GM12878 (cell line): ENCODE results near the gene KIAA1671. TPM values are rescaled to one million over a fixed set of nuclear protein-coding genes. Genes with fewer than 3 reads are reported as not detected.

Experiments
- ATAC-seq: fragments of 200-7000 bp; cut with Tn5 transposase; 3 replicates; pipeline ENCODE4 v1.9.1; 2020; ENCODE audit warnings: mild to moderate bottlenecking, moderate library complexity
- BruUV-seq: library from RNA; stranded (reverse); fragments of 400-500 nt; replicated peaks from 2 replicates; lab custom pipeline; 2021; lab: Mats Ljungman, UMichigan
- CTCF ChIA-PET: fragments of 300-600 bp; sonication (Branson Sonifier 250); formaldehyde crosslinking; extraction: SDS; loops from one replicate; lab custom pipeline; 2021; ENCODE audit warnings: inconsistent platforms; lab: Yijun Ruan, JAX
- POLR2A ChIA-PET: fragments of 350-600 bp; formaldehyde crosslinking; extraction: SDS; loops from one replicate; lab custom pipeline; 2021; ENCODE audit warnings: inconsistent platforms; lab: Charles Lee
- RAD21 ChIA-PET: fragments of 300-600 bp; sonication (Branson Sonifier 250); formaldehyde crosslinking; loops from one replicate; lab custom pipeline; 2023; ENCODE audit warnings: antibody characterized with exemption; ENCODE audit not compliant: unreplicated experiment; lab: Charles Lee
- SMC1A ChIA-PET: fragments of 300-600 bp; sonication (Branson Sonifier 250); formaldehyde crosslinking; loops from one replicate; lab custom pipeline; 2023; ENCODE audit not compliant: unreplicated experiment, uncharacterized antibody; lab: Charles Lee
- DNase-seq: peaks from one replicate; pipeline ENCODE4 v3.0.0-alpha.2; 2011; ENCODE audit warnings: low read depth, low spot score
- FAIRE-seq: peaks from 3 replicates; lab custom pipeline; 2011; peaks lifted over from hg19 to GRCh38; lab: Jason Lieb, UNC
- H2AFZ ChIP-seq: 2 replicates; pipeline ENCODE4 v1.6.0; 2011; ENCODE audit warnings: low read depth, low read length, control low read depth; ENCODE audit not compliant: control insufficient read depth
- H3K27ac ChIP-seq: 2 replicates; pipeline ENCODE4 v1.5.1; 2011; ENCODE audit warnings: control low read depth; ENCODE audit not compliant: control insufficient read depth, insufficient read depth
- H3K27me3 ChIP-seq, 2 experiments: replicated peaks in 1 of 2; 2 replicates each; pipeline versions ENCODE4 v1.6.0 to v1.6.1; 2011; ENCODE audit warnings: low read length in 1 of 2; ENCODE audit not compliant: control insufficient read depth in 2 of 2, insufficient read depth in 2 of 2
- H3K36me3 ChIP-seq, 2 experiments: 2 replicates each; pipeline ENCODE4 v1.5.1; 2011; ENCODE audit warnings: low read length in 1 of 2; ENCODE audit not compliant: control insufficient read depth in 2 of 2, insufficient read depth in 2 of 2
- H3K4me1 ChIP-seq: 2 replicates; pipeline ENCODE4 v1.6.1; 2011; ENCODE audit warnings: mild to moderate bottlenecking, low read length, moderate library complexity, mixed read lengths; ENCODE audit not compliant: control insufficient read depth, insufficient read depth
- H3K4me2 ChIP-seq: 2 replicates; pipeline ENCODE4 v1.6.0; 2011; ENCODE audit warnings: control low read depth; ENCODE audit not compliant: control insufficient read depth, insufficient read depth
- H3K4me3 ChIP-seq: fragments of 200-600 bp; sonication (generic); 2 replicates; pipeline ENCODE4 v1.5.1; 2016
- H3K79me2 ChIP-seq: 2 replicates; pipeline ENCODE4 v1.6.0; 2011; ENCODE audit warnings: low read length; ENCODE audit not compliant: control insufficient read depth, insufficient read depth
- H3K9ac ChIP-seq: 2 replicates; pipeline ENCODE4 v1.8.0; 2011; ENCODE audit warnings: low read length, control low read depth, mixed read lengths; ENCODE audit not compliant: control insufficient read depth, insufficient read depth
- H3K9me3 ChIP-seq: replicated peaks from 3 replicates; pipeline ENCODE4 v1.5.1; 2011; ENCODE audit warnings: mild to moderate bottlenecking, low read length; ENCODE audit not compliant: control insufficient read depth, insufficient read depth
- H4K20me1 ChIP-seq: 2 replicates; pipeline ENCODE4 v1.6.0; 2011; ENCODE audit not compliant: control insufficient read depth, insufficient read depth
- BCL11A ChIP-seq: IDR thresholded peaks from 2 replicates; pipeline ENCODE4 v1.6.1; 2011; ENCODE audit warnings: low read depth, low read length
- CBX5 ChIP-seq: sonication (generic); IDR thresholded peaks from 2 replicates; pipeline ENCODE4 v1.6.1; 2016; ENCODE audit warnings: low read depth, moderate library complexity, mild to moderate bottlenecking, inconsistent platforms
- CUX1 ChIP-seq: IDR thresholded peaks from 2 replicates; pipeline ENCODE4 v1.6.1; 2012; ENCODE audit warnings: improper control_type of control experiment, low read depth, low read length; ENCODE audit not compliant: insufficient replicate concordance
- EP300 ChIP-seq, 2 experiments: fragments of 150-350 bp in 1 of 2; IDR thresholded peaks; 2 replicates each; pipeline ENCODE4 v1.6.1; 2011 to 2012; ENCODE audit warnings: low read depth in 2 of 2, low read length in 2 of 2, borderline replicate concordance in 1 of 2, improper control_type of control experiment in 1 of 2, inconsistent platforms in 1 of 2; ENCODE audit not compliant: control insufficient read depth in 1 of 2
- FOXK2 ChIP-seq: fragments of 450-650 bp; IDR thresholded peaks from 2 replicates; pipeline ENCODE4 v1.6.1; 2017; ENCODE audit warnings: mild to moderate bottlenecking, moderate library complexity
- MYC ChIP-seq: IDR thresholded peaks from 2 replicates; pipeline ENCODE4 v1.6.1; 2011; ENCODE audit warnings: mild to moderate bottlenecking, low read length, moderate library complexity, inconsistent platforms; ENCODE audit not compliant: insufficient read depth, insufficient replicate concordance, insufficient read length, severe bottlenecking
- PAX5 ChIP-seq: IDR thresholded peaks from 2 replicates; pipeline ENCODE4 v1.6.1; 2011; ENCODE audit warnings: low read depth, low read length, borderline replicate concordance
- PBX3 ChIP-seq: IDR thresholded peaks from 2 replicates; pipeline ENCODE4 v1.6.1; 2011; ENCODE audit warnings: mild to moderate bottlenecking, low read depth, low read length, moderate library complexity; ENCODE audit not compliant: insufficient replicate concordance
- RFX5 ChIP-seq: IDR thresholded peaks from 2 replicates; pipeline ENCODE4 v1.6.1; 2011; ENCODE audit warnings: low read depth, low read length, improper control_type of control experiment
- RUNX3 ChIP-seq: IDR thresholded peaks from 2 replicates; pipeline ENCODE4 v1.6.1; 2012; ENCODE audit warnings: low read length, inconsistent platforms
- USF1 ChIP-seq: IDR thresholded peaks from 2 replicates; pipeline ENCODE4 v1.6.1; 2011; ENCODE audit warnings: borderline replicate concordance, low read depth, mild to moderate bottlenecking, moderate library complexity, mixed read lengths, low read length; ENCODE audit not compliant: insufficient read depth; ENCODE audit errors: extremely low read length
- USF2 ChIP-seq: IDR thresholded peaks from 2 replicates; pipeline ENCODE4 v1.6.1; 2011; ENCODE audit warnings: low read depth, low read length, improper control_type of control experiment, borderline replicate concordance
- ZNF622 ChIP-seq: fragments of 450-650 bp; IDR thresholded peaks from 2 replicates; pipeline ENCODE4 v1.6.1; 2017; ENCODE audit warnings: mild to moderate bottlenecking, inconsistent platforms
- ZSCAN29 ChIP-seq: fragments of 450-650 bp; IDR thresholded peaks from 2 replicates; pipeline ENCODE4 v1.6.1; 2017; ENCODE audit warnings: mild to moderate bottlenecking, moderate library complexity
- WGBS: methylation state at CpG from one replicate; pipeline ENCODE4 v1.1.6; 2016; ENCODE audit warnings: low lambda C conversion rate; ENCODE audit not compliant: insufficient replicate concordance, insufficient coverage; ENCODE audit errors: missing lambda C conversion rate; 5-methylcytosine and 5-hydroxymethylcytosine counted together
- in situ Hi-C: fragments of 300-500 bp; cut with MboI; formaldehyde crosslinking; loops from 9 replicates; pipeline ENCODE4 v1.14.3; 2018; ENCODE audit warnings: mixed read lengths
- intact Hi-C: fragments of 100-400 bp; cut with micrococcal nuclease; formaldehyde crosslinking; loops from one replicate; pipeline ENCODE4 v1.14.2; 2022; ENCODE audit not compliant: unreplicated experiment
- polyA plus RNA-seq, 11 experiments: library from polyadenylated mRNA; depleted of rRNA in 4 of 11; unstranded in 6 of 11; stranded (reverse) in 5 of 11; fragments of >200 nt; fragmentation: Nextera tagmentation in 4 of 11; fragmentation: Illumina TruSeq in 1 of 11; extraction: Ambion mirVana in 4 of 11; extraction: Trizol in 1 of 11; gene quantifications; 1 replicate in 1 of 11; 2 replicates in 10 of 11; pipeline versions ENCODE4 v1.2.1 to v1.2.3, GENCODE V29; 2011 to 2016; ENCODE audit warnings: inconsistent platforms in 2 of 11, missing spikeins in 2 of 11, low read depth in 1 of 11
- total RNA-seq, 4 experiments: library from RNA; depleted of rRNA in 3 of 4; stranded (reverse); fragments of >200 nt in 3 of 4; fragmentation: Illumina TruSeq in 1 of 4; extraction: Trizol in 1 of 4; gene quantifications; 2 replicates each; pipeline versions ENCODE4 v1.2.1 to v1.2.3, GENCODE V29; 2013 to 2021

Gene KIAA1671
- total and polyA plus RNA-seq, 10 of the 15 experiments (the other 5 are each of a cell fraction or from before 2014, with no cell fraction given) = 0.05 to 2.7 (median 0.33) TPM

- no peaks in the 10 kb centered on the region for H3K9me3 ChIP-seq
- no peak overlapping the region for H3K27ac ChIP-seq
- CTCF ChIA-PET = interaction anchor here (0.7 to 9.4 kb wide), 5 partner anchors 13 to 118 kb away, joined by 3 to 160 read pairs (median 19); no protein-coding TSS in a partner anchor
- no TSS peak for BruUV-seq
- peaks cover 24% of the 10 kb centered on the region for H3K4me1 ChIP-seq
- DNase-seq (no peak), FAIRE-seq (no peak), ATAC-seq (no peak)
- no peaks in the 10 kb centered on the region for H3K79me2 ChIP-seq
- 25% methylated on average over 2 of the region's 2 CpGs for WGBS
- H4K20me1 ChIP-seq = no peaks in the 10 kb centered on the region
- H3K4me2 ChIP-seq = no peak overlapping the region
- RAD21 ChIA-PET = interaction anchor here (2.1 to 3.5 kb wide), 2 partner anchors 11 to 89 kb away, joined by 9 to 35 read pairs; no protein-coding TSS in a partner anchor
- in situ Hi-C loops = loop anchor here (5.0 kb wide), 2 partner anchors 89 to 249 kb away; no protein-coding TSS in a partner anchor
- POLR2A ChIA-PET = no interaction called here
- H3K36me3 ChIP-seq = no peaks in the 10 kb centered on the region
- no peak overlapping the region for H3K9ac ChIP-seq
- intact Hi-C loops = no loop called here
- H3K4me3 ChIP-seq = no peak overlapping the region
- SMC1A ChIA-PET = interaction anchor here (0.6 to 3.1 kb wide), 3 partner anchors 23 to 93 kb away, joined by 3 to 12 read pairs (median 7); no protein-coding TSS in a partner anchor
- H2AFZ ChIP-seq = no peak overlapping the region
- no peaks in the 10 kb centered on the region for H3K27me3 ChIP-seq
- no peak for TF ChIP-seq PBX3
- no peak for TF ChIP-seq ZSCAN29
- TF ChIP-seq CUX1 = no peak
- TF ChIP-seq USF1 = no peak
- TF ChIP-seq FOXK2 = no peak
- no peak for TF ChIP-seq ZNF622
- no peak for TF ChIP-seq PAX5
- no peak for TF ChIP-seq RFX5
- TF ChIP-seq EP300 (IDR thresholded peaks at IDR 0.05; ENCODE audit: borderline replicate concordance in 1 of 2, control insufficient read depth in 1 of 2, low read depth in 2 of 2, low read length in 2 of 2) = no peak
- TF ChIP-seq CBX5 = no peak
- TF ChIP-seq BCL11A = no peak
- no peak for TF ChIP-seq MYC
- no peak for TF ChIP-seq RUNX3
- no peak for TF ChIP-seq USF2
These were observed 130.7 kb downstream of the KIAA1671 start for GRCh38 chr22:25083056-25083806.
